Nephron progenitor cell (in vitro differentiated cells): ENCODE data around the gene GRID2.

ENCODE experiments used
- DNase-seq: peaks from one replicate; pipeline ENCODE4 v3.0.0; 2021
- H3K27ac Mint-ChIP-seq: 2 replicates; pipeline ENCODE4 v1.8.0; 2021; ENCODE audit warnings: mild to moderate bottlenecking, moderate library complexity, mixed read lengths
- H3K27me3 Mint-ChIP-seq: 2 replicates; pipeline ENCODE4 v1.8.0; 2021; ENCODE audit warnings: mild to moderate bottlenecking, low read depth, mixed read lengths; ENCODE audit not compliant: poor library complexity
- H3K36me3 Mint-ChIP-seq: 2 replicates; pipeline ENCODE4 v1.8.0; 2021; ENCODE audit warnings: low read depth, mixed read lengths
- H3K4me1 Mint-ChIP-seq: 2 replicates; pipeline ENCODE4 v1.8.0; 2021; ENCODE audit warnings: mixed read lengths
- H3K4me3 Mint-ChIP-seq: 2 replicates; pipeline ENCODE4 v1.8.0; 2021; ENCODE audit warnings: mild to moderate bottlenecking, moderate library complexity, mixed read lengths
- H3K9me3 Mint-ChIP-seq: 2 replicates; pipeline ENCODE4 v1.8.0; 2021; ENCODE audit warnings: mild to moderate bottlenecking, moderate library complexity, mixed read lengths
- CTCF ChIP-seq: fragments of 200-600 bp; sonication (generic); IDR thresholded peaks from 2 replicates; pipeline ENCODE4 v1.5.0; 2021; ENCODE audit warnings: antibody characterized with exemption

GRID2 gene

GRCh38 chr4:92789741-92790140 lies 486.0 kb downstream of the GRID2 start:
- no peak for TF ChIP-seq CTCF
- peaks cover 8% of the 10 kb centered on the region for H3K4me1 Mint-ChIP-seq
- no peaks in the 10 kb centered on the region for H3K27me3 Mint-ChIP-seq
- no peak overlapping the region for H3K27ac Mint-ChIP-seq
- H3K36me3 Mint-ChIP-seq, result no peaks in the 10 kb centered on the region
- no peaks in the 10 kb centered on the region for H3K9me3 Mint-ChIP-seq
- no peak overlapping the region for H3K4me3 Mint-ChIP-seq
- DNase-seq, result no peak

GRCh38 chr4:92791871-92792440 lies 488.2 kb downstream of the GRID2 start:
- H3K9me3 Mint-ChIP-seq, result no peaks in the 10 kb centered on the region
- DNase-seq, result no peak
- H3K27me3 Mint-ChIP-seq, result no peaks in the 10 kb centered on the region
- H3K4me1 Mint-ChIP-seq, result peaks cover 8% of the 10 kb centered on the region
- no peaks in the 10 kb centered on the region for H3K36me3 Mint-ChIP-seq
- H3K4me3 Mint-ChIP-seq, result no peak overlapping the region
- no peak for TF ChIP-seq CTCF
- no peak overlapping the region for H3K27ac Mint-ChIP-seq

- Mint-ChIP-seq H3K4me1 (no peaks in the 10 kb centered on the region), H3K36me3 (no peaks in the 10 kb centered on the region), H3K9me3 (no peaks in the 10 kb centered on the region), H3K27me3 (no peaks in the 10 kb centered on the region), H3K4me3 (no peak overlapping the region), H3K27ac (no peak overlapping the region)
- DNase-seq, result no peak
- TF ChIP-seq CTCF, result no peak
Measured at GRCh38 chr4:92809381-92809780, 505.6 kb downstream of the GRID2 start.

- no peaks in the 10 kb centered on the region for H3K9me3 Mint-ChIP-seq
- H3K27ac Mint-ChIP-seq, result no peak overlapping the region
- no peak for DNase-seq
- no peaks in the 10 kb centered on the region for H3K36me3 Mint-ChIP-seq
- TF ChIP-seq CTCF, result no peak
- H3K27me3 Mint-ChIP-seq, result no peaks in the 10 kb centered on the region
- no peak overlapping the region for H3K4me3 Mint-ChIP-seq
- no peaks in the 10 kb centered on the region for H3K4me1 Mint-ChIP-seq
Measured at GRCh38 chr4:92812652-92813051, 508.9 kb downstream of the GRID2 start.

GRCh38 chr4:92814677-92815076 lies 510.9 kb downstream of the GRID2 start:
- DNase-seq, result no peak
- no peaks in the 10 kb centered on the region for H3K36me3 Mint-ChIP-seq
- no peak overlapping the region for H3K4me3 Mint-ChIP-seq
- no peaks in the 10 kb centered on the region for H3K9me3 Mint-ChIP-seq
- H3K27ac Mint-ChIP-seq, result no peak overlapping the region
- H3K4me1 Mint-ChIP-seq, result no peaks in the 10 kb centered on the region
- H3K27me3 Mint-ChIP-seq, result no peaks in the 10 kb centered on the region
- TF ChIP-seq CTCF, result no peak

GRCh38 chr4:92825256-92825655 lies 521.5 kb downstream of the GRID2 start:
- Mint-ChIP-seq H3K4me1 (no peaks in the 10 kb centered on the region), H3K9me3 (no peaks in the 10 kb centered on the region), H3K36me3 (no peaks in the 10 kb centered on the region), H3K4me3 (no peak overlapping the region), H3K27me3 (no peaks in the 10 kb centered on the region), H3K27ac (no peak overlapping the region)
- no peak for TF ChIP-seq CTCF
- DNase-seq, result no peak
